HCT116 (cell line): ENCODE data around the gene TSPEAR. TPM values are rescaled to one million over a fixed set of nuclear protein-coding genes. Genes with fewer than 3 reads are reported as not detected.

ENCODE experiments used
- ATAC-seq: fragments of 200-7000 bp; cut with Tn5 transposase; 2 replicates; pipeline ENCODE4 v1.9.1; 2020; ENCODE audit warnings: mild to moderate bottlenecking, moderate library complexity
- BruUV-seq: library from RNA; stranded (reverse); fragments of 400-500 nt; replicated peaks from 2 replicates; lab custom pipeline; 2021; lab: Mats Ljungman, UMichigan
- CTCF ChIA-PET: fragments of 300-600 bp; sonication (Branson Sonifier 250); formaldehyde crosslinking; loops from one replicate; lab custom pipeline; 2021; ENCODE audit warnings: antibody characterized with exemption; lab: Charles Lee
- POLR2A ChIA-PET: fragments of 300-600, 350-600 bp; sonication (Branson Sonifier 250); formaldehyde crosslinking; loops from one replicate; lab custom pipeline; 2021; ENCODE audit warnings: antibody characterized with exemption; lab: Charles Lee
- RAD21 ChIA-PET, 2 experiments: fragments of 300-600 bp; sonication (Branson Sonifier 250); formaldehyde crosslinking; loops; one replicate each; lab custom pipeline; 2023; ENCODE audit warnings: low total read pairs in 2 of 2; ENCODE audit not compliant: uncharacterized antibody in 2 of 2, unreplicated experiment in 2 of 2, low non-redundant PET in 1 of 2; lab: Charles Lee
- DNase-seq: peaks from one replicate; pipeline ENCODE4 v3.0.0-alpha.2; 2010; ENCODE audit warnings: low read depth, low spot score
- H2AFZ ChIP-seq: fragments of 200-600 bp; shearing (Covaris generic), sonication (generic); 2 replicates; pipeline ENCODE4 v1.6.1; 2017; ENCODE audit warnings: low read depth, mixed run types, mixed read lengths, antibody characterized with exemption, low read length; ENCODE audit not compliant: poor library complexity, severe bottlenecking
- H3K27ac ChIP-seq: 2 replicates; pipeline ENCODE4 v1.5.1; 2012; ENCODE audit warnings: low read depth, low read length
- H3K27me3 ChIP-seq: fragments of 200-600 bp; sonication (generic); 2 replicates; pipeline ENCODE4 v1.6.1; 2016; ENCODE audit warnings: mixed run types, low read length, mixed read lengths; ENCODE audit not compliant: insufficient read depth
- H3K36me3 ChIP-seq, 2 experiments: fragments of 200-500 bp in 1 of 2; fragments of 200-600 bp in 1 of 2; sonication (Bioruptor generic) in 1 of 2; sonication (generic) in 1 of 2; 2 replicates each; pipeline versions ENCODE4 v1.5.1 to v1.6.1; 2014 to 2016; ENCODE audit warnings: low read length in 2 of 2, inconsistent platforms in 1 of 2, mixed read lengths in 1 of 2, mixed run types in 1 of 2; ENCODE audit not compliant: insufficient read depth in 2 of 2, control insufficient read depth in 1 of 2
- H3K4me1 ChIP-seq, 2 experiments: fragments of 200-600 bp in 1 of 2; sonication (generic) in 1 of 2; 2 replicates each; pipeline versions ENCODE4 v1.5.1 to v1.6.1; 2012 to 2017; ENCODE audit warnings: low read length in 2 of 2, inconsistent platforms in 1 of 2, mild to moderate bottlenecking in 1 of 2, mixed read lengths in 1 of 2, mixed run types in 1 of 2, moderate library complexity in 1 of 2; ENCODE audit not compliant: insufficient read depth in 2 of 2, control insufficient read depth in 1 of 2
- H3K4me2 ChIP-seq: fragments of 200-600 bp; sonication (generic); 2 replicates; pipeline ENCODE4 v1.6.1; 2017; ENCODE audit warnings: mixed run types, low read length, mixed read lengths
- H3K4me3 ChIP-seq, 2 experiments: fragments of 200-600 bp in 1 of 2; sonication (generic) in 1 of 2; replicated peaks in 1 of 2; 2 replicates each; pipeline ENCODE4 v1.5.1; 2011 to 2016; ENCODE audit warnings: low read length in 2 of 2, control low read depth in 1 of 2, low read depth in 1 of 2, mild to moderate bottlenecking in 1 of 2, mixed read lengths in 1 of 2, mixed run types in 1 of 2
- H3K79me2 ChIP-seq: fragments of 200-600 bp; sonication (generic); 2 replicates; pipeline ENCODE4 v1.6.1; 2017; ENCODE audit warnings: mild to moderate bottlenecking, mixed run types, low read length, moderate library complexity, mixed read lengths; ENCODE audit not compliant: insufficient read depth
- H3K9ac ChIP-seq: fragments of 200-600 bp; sonication (generic); 2 replicates; pipeline ENCODE4 v1.6.1; 2016; ENCODE audit warnings: low read length, mixed read lengths
- H3K9me2 ChIP-seq: fragments of 200-600 bp; sonication (generic), shearing (Covaris generic); 2 replicates; pipeline ENCODE4 v1.6.1; 2017; ENCODE audit warnings: mixed run types, mild to moderate bottlenecking, moderate library complexity; ENCODE audit not compliant: insufficient read depth
- H3K9me3 ChIP-seq, 2 experiments: fragments of 200-500 bp in 1 of 2; fragments of 200-600 bp in 1 of 2; sonication (Bioruptor generic) in 1 of 2; sonication (generic) in 1 of 2; 2 replicates each; pipeline ENCODE4 v1.6.1; 2014 to 2017; ENCODE audit warnings: low read length in 2 of 2, mixed read lengths in 2 of 2, inconsistent platforms in 1 of 2, low read depth in 1 of 2, mild to moderate bottlenecking in 1 of 2, mixed run types in 1 of 2, moderate library complexity in 1 of 2; ENCODE audit not compliant: control insufficient read depth in 1 of 2, insufficient read depth in 1 of 2
- H4K20me1 ChIP-seq: fragments of 200-600 bp; sonication (generic), shearing (Covaris generic); 2 replicates; pipeline ENCODE4 v1.6.1; 2017; ENCODE audit warnings: mixed run types, mild to moderate bottlenecking, moderate library complexity; ENCODE audit not compliant: insufficient read depth
- ATF3 ChIP-seq: IDR thresholded peaks from 2 replicates; pipeline ENCODE4 v1.6.1; 2012
- CBX3 ChIP-seq: IDR thresholded peaks from 2 replicates; pipeline ENCODE4 v1.6.1; 2012; ENCODE audit warnings: low read depth
- CEBPB ChIP-seq: IDR thresholded peaks from 2 replicates; pipeline ENCODE4 v1.6.1; 2012; ENCODE audit warnings: low read depth
- EZH2 ChIP-seq: fragments of 200-600 bp; sonication (generic); IDR thresholded peaks from 2 replicates; pipeline ENCODE4 v1.6.1; 2017; ENCODE audit warnings: antibody characterized with exemption, mixed run types
- MAX ChIP-seq: IDR thresholded peaks from 2 replicates; pipeline ENCODE4 v1.6.1; 2012
- POLR2AphosphoS5 ChIP-seq: IDR thresholded peaks from 2 replicates; pipeline ENCODE4 v1.6.1; 2011; ENCODE audit warnings: mild to moderate bottlenecking, low read depth, low read length, moderate library complexity
- REST ChIP-seq: IDR thresholded peaks from 2 replicates; pipeline ENCODE4 v1.6.1; 2012; ENCODE audit warnings: low read depth
- YY1 ChIP-seq: IDR thresholded peaks from 2 replicates; pipeline ENCODE4 v1.6.1; 2011; ENCODE audit warnings: low read length, low read depth, moderate library complexity, mild to moderate bottlenecking; ENCODE audit not compliant: insufficient replicate concordance; ENCODE audit errors: extremely low read depth
- ZFX ChIP-seq: fragments of 450-650 bp; IDR thresholded peaks from 2 replicates; pipeline ENCODE4 v1.6.1; 2017
- intact Hi-C: fragments of 100-400 bp; cut with micrococcal nuclease; formaldehyde crosslinking; loops from 2 replicates; pipeline ENCODE4 v1.10.0; 2022
- total RNA-seq: library from RNA; stranded (reverse); gene quantifications from one replicate; pipeline ENCODE4 v1.2.1, GENCODE V29; 2021; ENCODE audit not compliant: unreplicated experiment

Gene TSPEAR
- total RNA-seq, 1 experiment from 2014 or later, result not detected

- BruUV-seq, result no TSS peak
- Histone ChIP-seq H3K4me1 (no peaks in the 10 kb centered on the region), H3K36me3 (no peaks in the 10 kb centered on the region), H3K27ac (no peak within 1 kb of the TSS), H3K79me2 (no peaks in the 10 kb centered on the region), H3K27me3 (peaks cover 6% of the 10 kb centered on the region; the same call in 1 of the 2 replicates), H3K4me2 (no peak within 1 kb of the TSS), H3K9me3 (no peaks in the 10 kb centered on the region), H3K4me3 (no peak within 1 kb of the TSS), H2AFZ (no peak within 1 kb of the TSS), H4K20me1 (no peaks in the 10 kb centered on the region), H3K9ac (no peak within 1 kb of the TSS), H3K9me2 (no peaks in the 10 kb centered on the region)
- ChIA-PET POLR2A (no interaction called here), RAD21 (no interaction called here), CTCF (interaction anchor here (0.6 kb wide), 1 partner anchor 109 kb away, joined by 3 read pairs; no protein-coding TSS in a partner anchor)
- TF ChIP-seq YY1 (no peak), ZFX (no peak), POLR2AphosphoS5 (no peak), REST (no peak), MAX (no peak), ATF3 (no peak), CBX3 (no peak), CEBPB (no peak), EZH2 (no peak)
- DNase-seq (no peak), ATAC-seq (0 out of 2 replicates have a peak, but pooled peaks have one; percentile 14)
- intact Hi-C loops, result no loop called here
Observed at GRCh38 chr21:44681861-44682579, 29.4 kb downstream of the TSPEAR start, which contains the start of gene KRTAP12-1. KRTAP12-1 (minus strand) TSS chr21:44682163; CDS start chr21:44682123, 40 bp downstream.
